ENCODE measurements around the gene MAN1C1.
"Not testable (repeated sequence)": the region's sequence is repeated elsewhere in the genome, so short reads cannot be mapped to it uniquely, and the experiment has no call there.

Gene MAN1C1

DNA sequence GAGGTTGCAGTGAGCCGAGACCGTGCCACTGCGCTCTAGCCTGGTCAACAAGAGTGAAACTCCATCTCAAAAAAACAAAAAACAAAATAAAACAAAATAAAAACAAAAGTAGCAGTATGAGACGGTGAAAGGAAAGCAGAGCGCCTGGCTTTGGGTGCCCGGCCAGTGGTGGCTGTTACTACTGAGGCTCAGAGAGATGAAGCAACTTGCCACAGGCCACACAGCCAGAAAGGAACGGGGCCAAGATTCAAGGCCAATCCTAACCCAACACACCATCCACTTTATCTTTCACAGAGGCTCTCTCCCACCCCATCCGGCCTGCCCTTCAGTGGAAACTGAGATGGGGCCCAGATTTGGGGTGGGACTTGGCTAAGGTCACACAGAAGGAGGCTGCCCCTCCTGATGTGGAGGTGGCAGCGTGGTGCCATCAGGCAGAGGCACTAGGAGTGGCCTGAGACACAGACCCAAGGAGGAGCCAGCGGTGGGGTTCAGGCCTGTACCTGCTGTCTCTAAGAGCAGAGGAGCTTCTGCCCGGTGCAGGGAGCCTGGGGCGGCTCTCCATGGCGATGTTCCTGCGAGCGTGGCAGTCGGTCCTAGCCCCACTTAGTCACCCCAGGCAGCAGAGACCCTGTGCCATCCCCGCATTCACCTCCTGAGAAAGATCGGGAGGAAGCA is 40.0 kb upstream of the MAN1C1 start:
- no peak overlapping the region for H3K27ac Mint-ChIP-seq
- no peaks in the 10 kb centered on the region for H3K36me3 Mint-ChIP-seq (ENCODE audit: low read depth)
- H3K9me3 Mint-ChIP-seq, result no peaks in the 10 kb centered on the region
- H3K4me3 Mint-ChIP-seq, result no peak overlapping the region
- H3K27me3 Mint-ChIP-seq (ENCODE audit: low read depth), result peaks cover 8% of the 10 kb centered on the region
- H3K4me1 Mint-ChIP-seq (ENCODE audit: low read depth), result peaks cover 4% of the 10 kb centered on the region
- DNase-seq (ENCODE audit: low spot score), result no peak

DNA sequence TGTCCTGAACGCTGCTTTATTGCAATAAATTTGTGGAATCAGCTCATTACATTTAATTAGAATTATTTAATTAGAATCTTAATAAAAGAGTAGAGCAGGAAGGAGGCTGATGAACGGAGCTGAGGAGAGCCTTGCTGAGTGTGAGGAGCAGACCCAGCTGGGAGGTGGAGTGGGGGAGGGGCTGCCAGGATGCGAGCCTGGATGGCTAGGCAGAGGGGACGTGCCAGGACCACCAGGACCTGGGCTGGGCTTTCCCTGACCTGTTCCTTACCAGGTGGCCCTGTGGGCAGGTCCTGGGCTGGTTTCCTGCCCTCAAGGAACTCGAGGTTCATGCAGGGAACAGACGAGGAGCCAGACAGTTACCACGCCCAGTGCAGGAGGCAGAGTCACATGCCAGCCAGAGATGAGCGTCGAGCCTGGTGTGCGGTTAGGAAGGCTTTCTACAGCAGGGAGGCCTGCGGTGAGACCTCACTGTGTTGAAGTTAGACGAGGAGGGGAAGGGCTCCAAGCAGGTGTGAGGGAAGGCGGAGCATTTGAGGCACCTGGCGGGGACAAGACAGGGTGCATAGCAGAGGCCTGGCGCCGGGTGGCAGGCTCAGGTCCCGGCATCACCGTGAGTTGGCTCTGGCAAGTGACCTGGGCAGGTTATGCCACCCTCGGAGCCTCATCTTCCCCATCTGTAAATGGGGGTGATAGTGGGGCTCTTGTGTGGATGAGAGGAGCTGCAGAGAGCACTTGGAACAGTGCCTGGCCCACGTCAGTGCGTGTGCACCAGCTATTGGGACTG is 39.3 kb upstream of the MAN1C1 start:
- peaks cover 8% of the 10 kb centered on the region for H3K27me3 Mint-ChIP-seq (ENCODE audit: low read depth)
- no peaks in the 10 kb centered on the region for H3K9me3 Mint-ChIP-seq
- H3K27ac Mint-ChIP-seq, result no peak overlapping the region
- H3K4me1 Mint-ChIP-seq (ENCODE audit: low read depth), result peaks cover 4% of the 10 kb centered on the region
- DNase-seq (ENCODE audit: low spot score), result no peak
- no peak overlapping the region for H3K4me3 Mint-ChIP-seq
- no peaks in the 10 kb centered on the region for H3K36me3 Mint-ChIP-seq (ENCODE audit: low read depth)

DNA sequence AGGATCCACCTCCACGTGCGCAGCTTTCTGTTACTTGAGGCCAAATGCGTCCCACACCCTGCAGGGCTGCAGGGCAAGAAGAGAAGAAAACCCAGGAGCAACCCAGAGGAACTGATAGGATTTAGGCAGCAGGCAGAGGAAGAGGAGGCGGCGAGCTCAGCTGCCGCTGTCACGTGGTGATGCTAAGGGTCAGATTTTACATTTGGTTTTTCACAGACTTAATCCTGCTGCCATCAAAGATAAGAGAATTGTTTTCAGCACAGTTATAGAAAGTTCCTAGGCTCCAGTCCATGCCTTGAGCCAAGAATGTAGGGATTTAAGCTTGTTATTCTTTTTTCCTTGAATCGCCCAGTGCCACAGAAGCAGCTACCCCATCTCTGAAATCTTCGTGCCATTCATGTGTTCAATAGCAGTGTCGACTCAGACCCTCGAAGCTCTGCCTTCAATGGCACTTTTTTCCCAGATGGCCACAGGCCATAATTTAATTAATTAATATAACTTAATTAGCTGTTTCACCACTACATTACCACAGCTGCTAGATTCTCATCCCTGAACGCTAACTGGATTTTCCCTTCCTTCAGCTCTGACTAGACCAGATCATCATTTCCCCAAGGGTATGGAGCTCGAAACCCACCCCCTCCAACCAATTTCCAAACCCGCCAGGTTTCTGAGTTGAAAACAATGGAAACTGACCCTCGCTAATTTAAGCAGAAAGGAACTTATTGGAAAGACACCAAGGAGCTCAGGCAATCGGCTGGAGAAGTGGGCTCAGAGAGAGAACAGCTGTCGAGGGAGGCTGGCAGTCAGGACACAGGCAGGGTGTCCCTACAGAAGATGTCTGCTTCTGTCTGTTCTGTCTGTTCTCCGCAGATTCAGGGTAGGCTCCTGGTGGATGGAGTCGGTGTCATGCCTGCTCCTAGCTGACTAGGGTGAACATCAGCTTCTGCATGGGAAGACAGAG is 37.0 kb upstream of the MAN1C1 start:
- Mint-ChIP-seq H3K27ac (no peak overlapping the region), H3K4me1 (ENCODE audit: low read depth) (no peaks in the 10 kb centered on the region), H3K27me3 (ENCODE audit: low read depth) (peaks cover 5% of the 10 kb centered on the region), H3K36me3 (ENCODE audit: low read depth) (no peaks in the 10 kb centered on the region), H3K9me3 (no peaks in the 10 kb centered on the region), H3K4me3 (no peak overlapping the region)
- DNase-seq (ENCODE audit: low spot score), result no peak

DNA sequence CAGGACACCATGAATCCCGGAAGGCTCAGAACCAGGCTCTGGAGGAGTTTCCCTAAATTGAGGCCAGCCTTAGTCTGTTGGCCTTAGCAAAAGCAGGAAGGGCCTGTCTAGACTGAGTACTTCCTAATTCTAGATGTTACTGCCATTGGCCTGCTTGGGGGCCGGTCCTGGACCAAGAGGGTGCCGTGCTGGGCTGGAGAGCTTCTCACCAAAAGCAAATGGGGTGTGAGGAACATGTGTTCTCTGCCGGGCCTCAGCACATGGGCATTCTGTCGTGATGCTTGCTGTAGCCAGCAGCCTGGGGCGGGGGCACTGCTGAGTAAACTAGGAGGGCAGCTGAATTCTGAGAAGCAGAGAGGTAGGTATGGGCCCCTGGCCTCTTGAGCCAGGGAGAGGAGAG is 35.7 kb upstream of the MAN1C1 start:
- Mint-ChIP-seq H3K9me3 (no peaks in the 10 kb centered on the region), H3K27me3 (ENCODE audit: low read depth) (peaks cover 5% of the 10 kb centered on the region), H3K4me1 (ENCODE audit: low read depth) (no peaks in the 10 kb centered on the region), H3K4me3 (no peak overlapping the region), H3K27ac (no peak overlapping the region), H3K36me3 (ENCODE audit: low read depth) (no peaks in the 10 kb centered on the region)
- no peak for DNase-seq (ENCODE audit: low spot score)

DNA sequence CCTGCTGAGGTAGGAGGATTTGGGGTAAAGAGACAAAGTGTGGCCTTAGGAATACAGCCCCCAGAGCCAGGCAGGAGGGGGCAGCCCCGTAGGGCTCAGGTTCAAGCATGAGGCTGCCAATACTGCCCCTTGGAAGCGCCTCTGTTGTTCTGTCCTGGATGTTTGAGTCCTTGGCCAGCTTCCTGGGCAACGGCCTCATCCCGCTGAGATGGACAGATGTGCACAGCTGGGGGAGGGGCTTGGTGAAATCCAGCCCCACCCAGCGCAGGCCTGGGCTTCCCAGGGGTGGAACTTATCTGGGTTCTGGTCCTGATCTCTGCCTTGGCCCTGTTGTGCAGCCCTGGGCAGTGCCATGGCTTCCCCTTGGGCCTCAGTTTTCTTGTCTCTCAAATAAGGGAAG is 34.8 kb upstream of the MAN1C1 start:
- Mint-ChIP-seq H3K4me1 (ENCODE audit: low read depth) (no peaks in the 10 kb centered on the region), H3K27me3 (ENCODE audit: low read depth) (peaks cover 5% of the 10 kb centered on the region), H3K36me3 (ENCODE audit: low read depth) (no peaks in the 10 kb centered on the region), H3K4me3 (no peak overlapping the region), H3K9me3 (no peaks in the 10 kb centered on the region), H3K27ac (no peak overlapping the region)
- DNase-seq (ENCODE audit: low spot score), result no peak

DNA sequence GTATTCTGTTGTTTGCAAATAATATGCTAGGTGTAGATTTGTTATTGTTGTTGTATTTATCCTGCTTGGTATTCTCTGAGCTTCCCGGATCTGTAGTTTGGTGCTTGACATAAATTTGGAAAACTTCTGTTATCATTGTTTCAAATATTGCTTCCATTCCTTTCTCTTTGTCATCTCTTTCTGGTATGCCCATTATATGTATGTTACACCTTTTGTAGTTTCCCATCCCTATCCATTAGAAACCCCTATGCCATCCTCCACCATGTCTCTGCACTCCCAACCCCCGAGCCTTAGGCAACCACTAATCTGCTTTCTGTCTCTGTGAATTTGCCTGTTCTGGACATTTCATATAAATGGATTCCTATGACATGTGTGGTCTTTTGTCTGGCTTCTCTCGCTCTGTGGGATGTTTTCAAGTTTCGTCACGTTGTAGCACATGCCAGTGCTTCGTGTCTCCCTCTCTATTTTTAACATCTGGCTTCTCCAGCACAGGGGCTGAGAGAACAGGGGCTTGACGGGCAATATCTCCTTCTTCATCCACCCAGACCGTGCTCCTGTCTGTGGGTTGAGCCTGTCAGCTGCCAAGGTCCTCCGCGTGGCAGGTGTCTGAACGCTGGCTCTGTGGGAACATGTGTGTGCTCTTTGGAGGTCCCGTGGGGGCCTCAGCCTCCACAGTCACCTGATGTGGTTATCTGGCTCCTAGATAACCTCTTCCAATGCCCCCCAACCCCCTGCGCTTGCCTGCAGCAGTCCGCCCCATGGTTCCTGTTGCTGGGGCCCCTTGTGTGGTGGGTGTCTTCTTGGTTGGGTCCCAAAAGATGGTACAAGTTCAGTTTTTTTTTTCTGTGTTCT is 32.8 kb upstream of the MAN1C1 start:
- DNase-seq (ENCODE audit: low spot score), result no peak
- Mint-ChIP-seq H3K4me3 (no peak overlapping the region), H3K27ac (no peak overlapping the region)

DNA sequence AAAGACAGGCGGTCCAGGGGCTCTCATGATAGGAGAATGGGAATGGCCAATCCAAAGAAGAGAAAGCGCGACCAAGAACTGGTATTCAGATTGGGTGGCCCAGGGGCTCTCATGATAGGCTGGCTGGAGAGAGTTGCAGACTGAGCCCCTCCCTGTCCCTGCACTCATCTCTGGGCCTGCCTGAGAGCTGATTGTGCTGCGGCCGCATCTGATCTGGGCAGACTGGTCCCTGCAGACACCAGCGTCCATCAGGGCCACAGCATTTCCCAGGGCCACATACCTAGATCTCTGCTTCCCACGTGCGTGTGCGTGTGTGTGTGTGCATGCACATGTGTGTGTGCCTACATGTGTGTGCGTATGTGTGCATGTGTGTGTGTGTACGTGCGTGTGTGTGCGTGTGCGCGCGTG is 30.4 kb upstream of the MAN1C1 start:
- Mint-ChIP-seq H3K27ac (no peak overlapping the region), H3K36me3 (ENCODE audit: low read depth) (no peaks in the 10 kb centered on the region), H3K27me3 (ENCODE audit: low read depth) (peaks cover 3% of the 10 kb centered on the region), H3K9me3 (no peaks in the 10 kb centered on the region), H3K4me3 (no peak overlapping the region), H3K4me1 (ENCODE audit: low read depth) (no peaks in the 10 kb centered on the region)
- DNase-seq (ENCODE audit: low spot score), result no peak

More for the DNA sequence above, 32.8 kb upstream of the MAN1C1 start:
- H3K36me3 Mint-ChIP-seq (ENCODE audit: low read depth), result no peaks in the 10 kb centered on the region
- H3K4me1 Mint-ChIP-seq (ENCODE audit: low read depth), result no peaks in the 10 kb centered on the region
- no peaks in the 10 kb centered on the region for H3K9me3 Mint-ChIP-seq
- H3K27me3 Mint-ChIP-seq (ENCODE audit: low read depth), result peaks cover 5% of the 10 kb centered on the region

DNA sequence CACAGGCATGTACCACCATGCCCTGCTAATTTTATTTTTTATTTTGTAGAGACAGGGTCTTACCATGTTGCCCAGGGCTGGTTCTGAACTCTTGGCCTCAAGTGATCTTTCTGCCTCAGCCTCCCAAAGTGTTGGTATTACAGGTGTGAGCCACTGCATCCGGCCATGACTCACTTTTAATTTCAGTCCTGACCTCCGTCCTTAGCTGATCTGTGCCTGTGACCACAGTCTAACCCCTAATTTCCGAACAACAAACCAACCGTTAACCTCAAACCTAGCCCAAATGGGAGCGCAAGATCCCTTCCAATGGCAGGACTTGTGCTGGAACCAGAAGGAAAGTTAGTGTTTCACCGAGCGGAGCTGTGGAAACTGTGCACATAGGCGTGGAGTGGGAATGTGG is 29.3 kb upstream of the MAN1C1 start:
- no peaks in the 10 kb centered on the region for H3K36me3 Mint-ChIP-seq (ENCODE audit: low read depth)
- no peaks in the 10 kb centered on the region for H3K4me1 Mint-ChIP-seq (ENCODE audit: low read depth)
- H3K27me3 Mint-ChIP-seq (ENCODE audit: low read depth), result peaks cover 3% of the 10 kb centered on the region
- DNase-seq (ENCODE audit: low spot score), result no peak
- H3K9me3 Mint-ChIP-seq, result no peaks in the 10 kb centered on the region
- H3K27ac Mint-ChIP-seq, result no peak overlapping the region
- no peak overlapping the region for H3K4me3 Mint-ChIP-seq

DNA sequence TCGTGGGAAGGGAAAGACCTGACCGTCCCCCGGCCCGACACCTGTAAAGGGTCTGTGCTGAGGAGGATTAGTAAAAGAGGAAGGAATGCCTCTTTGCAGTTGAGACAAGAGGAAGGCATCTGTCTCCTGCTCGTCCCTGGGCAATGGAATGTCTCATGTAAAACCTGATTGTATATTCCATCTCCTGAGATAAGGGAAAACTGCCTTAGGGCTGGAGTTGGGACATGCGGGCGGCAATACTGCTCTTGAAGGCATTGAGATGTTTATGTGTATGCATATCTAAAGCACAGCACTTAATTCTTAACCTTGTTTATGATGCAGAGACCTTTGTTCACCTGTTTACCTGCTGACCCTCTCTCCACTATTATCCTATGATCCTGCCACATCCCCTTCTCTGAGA is 28.4 kb upstream of the MAN1C1 start:
- not testable (repeated sequence) for H3K36me3 Mint-ChIP-seq (ENCODE audit: low read depth); H3K27ac Mint-ChIP-seq; H3K27me3 Mint-ChIP-seq (ENCODE audit: low read depth); H3K4me3 Mint-ChIP-seq; H3K4me1 Mint-ChIP-seq (ENCODE audit: low read depth); H3K9me3 Mint-ChIP-seq; DNase-seq (ENCODE audit: low spot score)

DNA sequence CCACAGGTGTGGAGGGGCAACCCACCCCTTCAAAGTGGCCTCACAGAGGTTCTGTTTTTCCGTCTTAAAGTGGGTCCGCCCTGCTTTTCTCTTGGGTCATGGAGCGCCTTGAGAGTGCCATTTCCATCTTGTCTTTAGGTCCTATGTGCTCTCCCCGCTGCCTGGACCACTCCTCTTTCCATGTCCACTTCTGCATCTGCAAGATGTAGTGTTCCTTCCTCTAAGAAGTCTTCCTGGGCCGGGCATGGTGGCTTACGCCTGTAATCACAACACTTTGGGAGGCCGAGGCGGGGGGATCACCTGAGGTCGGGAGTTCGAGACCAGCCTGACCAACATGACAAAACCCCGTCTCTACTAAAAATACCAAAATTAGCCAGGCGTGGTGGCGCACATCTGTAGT is 27.8 kb upstream of the MAN1C1 start:
- H3K36me3 Mint-ChIP-seq (ENCODE audit: low read depth); H3K27ac Mint-ChIP-seq; H3K9me3 Mint-ChIP-seq: not testable (repeated sequence)

DNA sequence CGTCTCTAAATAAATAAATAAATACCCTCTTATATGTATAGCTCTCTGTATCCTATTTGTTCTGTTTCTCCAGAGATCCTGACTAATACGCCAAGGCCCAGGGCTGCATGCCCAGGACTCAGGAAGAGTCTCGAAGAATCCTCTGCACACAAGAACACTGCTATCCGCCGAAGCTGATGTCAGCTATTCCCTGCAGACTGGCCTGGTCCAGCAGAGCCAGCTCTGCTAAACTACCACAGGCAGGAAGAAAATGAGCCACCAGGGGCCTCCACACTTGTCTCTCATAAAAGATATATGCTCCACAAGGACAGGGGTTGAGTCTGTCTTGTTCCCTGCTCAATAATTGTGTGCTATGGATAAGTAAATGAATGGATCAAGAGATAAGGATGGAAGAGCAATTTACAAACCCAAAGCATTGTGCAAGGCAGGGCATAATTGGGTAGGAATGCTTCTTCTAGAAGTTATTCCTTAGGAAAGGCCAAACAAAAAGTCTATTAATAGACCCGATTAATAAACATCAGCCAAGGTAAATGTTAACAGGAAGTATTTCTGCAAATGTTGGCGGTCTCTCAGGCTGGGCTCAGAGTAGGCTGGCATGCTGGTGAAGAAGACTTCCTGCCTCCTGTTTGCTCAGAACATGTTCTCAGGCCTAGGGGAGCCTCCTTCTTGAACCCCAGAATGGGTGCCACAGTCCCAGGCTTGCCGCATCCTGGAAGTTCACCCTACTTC is 26.3 kb upstream of the MAN1C1 start:
- no peaks in the 10 kb centered on the region for H3K4me1 Mint-ChIP-seq (ENCODE audit: low read depth)
- no peak overlapping the region for H3K4me3 Mint-ChIP-seq
- H3K36me3 Mint-ChIP-seq (ENCODE audit: low read depth), result no peaks in the 10 kb centered on the region
- H3K27me3 Mint-ChIP-seq (ENCODE audit: low read depth), result peaks cover 14% of the 10 kb centered on the region
- H3K9me3 Mint-ChIP-seq, result no peaks in the 10 kb centered on the region
- H3K27ac Mint-ChIP-seq, result no peak overlapping the region
- no peak for DNase-seq (ENCODE audit: low spot score)

More for the DNA sequence above, 27.8 kb upstream of the MAN1C1 start:
- not testable (repeated sequence) for H3K4me1 Mint-ChIP-seq (ENCODE audit: low read depth); H3K4me3 Mint-ChIP-seq; DNase-seq (ENCODE audit: low spot score); H3K27me3 Mint-ChIP-seq (ENCODE audit: low read depth)

DNA sequence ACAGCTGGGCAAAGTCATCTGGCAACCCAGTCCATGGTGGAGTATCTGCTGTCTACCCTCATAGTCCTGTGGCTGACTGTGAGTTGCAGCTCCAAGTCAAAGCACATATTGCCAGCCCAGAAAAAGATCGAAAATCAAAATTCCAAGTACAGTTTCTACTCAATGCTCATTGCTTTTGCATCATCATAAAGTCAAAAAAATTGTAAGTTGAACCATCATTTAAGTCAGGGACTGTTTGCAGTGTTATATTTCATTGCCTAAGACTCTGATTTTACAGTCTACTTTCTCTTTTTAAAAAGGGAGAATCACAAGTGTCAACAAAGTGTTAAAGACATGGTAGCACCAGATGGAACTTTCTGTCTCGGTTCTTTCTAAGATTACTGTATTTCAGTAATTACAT is 22.7 kb upstream of the MAN1C1 start:
- H3K27ac Mint-ChIP-seq, result no peak overlapping the region
- H3K27me3 Mint-ChIP-seq (ENCODE audit: low read depth), result peaks cover 25% of the 10 kb centered on the region
- H3K4me1 Mint-ChIP-seq (ENCODE audit: low read depth), result no peaks in the 10 kb centered on the region
- H3K9me3 Mint-ChIP-seq, result peaks cover 2% of the 10 kb centered on the region
- H3K36me3 Mint-ChIP-seq (ENCODE audit: low read depth), result no peaks in the 10 kb centered on the region
- no peak overlapping the region for H3K4me3 Mint-ChIP-seq
- no peak for DNase-seq (ENCODE audit: low spot score)

DNA sequence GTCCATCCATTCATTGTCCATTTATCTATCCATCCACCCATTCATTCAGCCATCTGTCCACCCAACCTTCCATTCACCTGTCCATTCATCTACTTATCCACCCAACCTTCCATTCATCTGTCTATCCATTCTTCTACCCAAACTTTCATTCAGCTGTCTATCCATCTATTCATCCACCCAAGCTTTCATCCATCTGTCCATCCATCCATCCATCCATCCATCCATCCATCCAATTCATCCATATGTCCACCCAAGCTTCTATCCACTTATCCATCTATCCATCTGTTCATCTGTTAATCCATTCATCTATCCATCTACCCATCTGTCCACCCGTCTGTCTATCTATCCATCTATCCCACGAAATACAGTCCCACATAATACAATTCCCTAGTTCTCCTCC is 21.6 kb upstream of the MAN1C1 start:
- Mint-ChIP-seq H3K4me3 (no peak overlapping the region), H3K27me3 (ENCODE audit: low read depth) (peaks cover 36% of the 10 kb centered on the region), H3K27ac (no peak overlapping the region), H3K4me1 (ENCODE audit: low read depth) (no peaks in the 10 kb centered on the region), H3K36me3 (ENCODE audit: low read depth) (no peaks in the 10 kb centered on the region), H3K9me3 (peaks cover 5% of the 10 kb centered on the region)
- no peak for DNase-seq (ENCODE audit: low spot score)
